K562 (cell line): ENCODE data around the gene EP300. TPM values are rescaled to one million over a fixed set of nuclear protein-coding genes. Genes with fewer than 3 reads are reported as not detected.

ENCODE experiments used
- GTF2A2 ChIP-seq: IDR thresholded peaks from 2 replicates; pipeline ENCODE4 v1.6.1; 2016; ENCODE audit warnings: mild to moderate bottlenecking, missing genetic modification characterization, missing compliant biosample characterization
- KLF13 ChIP-seq: fragments of 450-650 bp; IDR thresholded peaks from 2 replicates; pipeline ENCODE4 v1.6.1; 2016; ENCODE audit warnings: missing genetic modification characterization, low read depth, mild to moderate bottlenecking, missing compliant biosample characterization, moderate library complexity, borderline replicate concordance
- ZNF407 ChIP-seq: fragments of 450-650 bp; IDR thresholded peaks from 2 replicates; pipeline ENCODE4 v1.6.1; 2016; ENCODE audit warnings: low read depth
- ZNF41 ChIP-seq: fragments of 250-450 bp; sonication (Bioruptor Pico); conservative IDR thresholded peaks from 2 replicates; pipeline ENCODE4 v1.4.0; 2020; ENCODE audit warnings: mild to moderate bottlenecking
- ZNF609 ChIP-seq: sonication (generic); formaldehyde crosslinking; IDR thresholded peaks from 2 replicates; pipeline ENCODE4 v1.8.1; 2023; ENCODE audit warnings: missing genetic modification reagents, mild to moderate bottlenecking, borderline replicate concordance
- polyA plus RNA-seq, 8 experiments: library from polyadenylated mRNA; depleted of rRNA in 4 of 8; stranded (reverse) in 5 of 8; unstranded in 3 of 8; fragments of >200 nt; fragmentation: Nextera tagmentation in 2 of 8; fragmentation: Illumina TruSeq in 1 of 8; extraction: Ambion mirVana in 2 of 8; extraction: Trizol in 1 of 8; gene quantifications; 2 replicates each; pipeline versions ENCODE4 v1.2.1 to v1.2.3, GENCODE V29; 2011 to 2014; ENCODE audit warnings: inconsistent platforms in 1 of 8, missing spikeins in 1 of 8
- total RNA-seq, 7 experiments: library from RNA; depleted of rRNA in 6 of 7; stranded (reverse); fragments of >200 nt in 6 of 7; fragmentation: Illumina TruSeq in 2 of 7; extraction: Trizol in 2 of 7; gene quantifications; 2 replicates each; pipeline versions ENCODE4 v1.2.1 to v1.2.3, GENCODE V29; 2011 to 2021; ENCODE audit warnings: low replicate concordance in 1 of 7

EP300 gene
- total and polyA plus RNA-seq, 9 of the 15 experiments (the other 6 are each of a cell fraction or from before 2014, with no cell fraction given), result 2.2 to 28.6 (median 10.9) TPM

- TF ChIP-seq ZNF609, result no peak
- no peak for TF ChIP-seq KLF13 (tag)
- TF ChIP-seq ZNF41 (CRISPR knock-in tag), result no peak
- TF ChIP-seq ZNF407, result no peak
- no peak for TF ChIP-seq GTF2A2 (tag)
- TF ChIP-seq, all 486 proteins: peak for 28
Observed at GRCh38 chr22:41217553-41218157, 125.3 kb downstream of the EP300 start (continued).
